Duodenal mucosa (tissue), 2 donors: ENCODE data around the gene ORC2.
"Not testable (repeated sequence)": the region's sequence is repeated elsewhere in the genome, so short reads cannot be mapped to it uniquely, and the experiment has no call there.

Experiments used
- H3K27ac ChIP-seq: one replicate; pipeline ENCODE4 v1.7.0; 2013; ENCODE audit warnings: low read depth, low read length
- H3K27me3 ChIP-seq, 2 donors: one replicate each; pipeline ENCODE4 v1.7.0; 2013; ENCODE audit warnings: low read length in 2 of 2, control low read depth in 1 of 2; ENCODE audit not compliant: insufficient read depth in 2 of 2, control insufficient read depth in 1 of 2
- H3K36me3 ChIP-seq, 2 donors: one replicate each; pipeline ENCODE4 v1.7.0; 2013; ENCODE audit warnings: low read length in 2 of 2, control low read depth in 1 of 2; ENCODE audit not compliant: insufficient read depth in 2 of 2, control insufficient read depth in 1 of 2
- H3K4me1 ChIP-seq, 2 donors: one replicate each; pipeline ENCODE4 v1.7.0; 2013; ENCODE audit warnings: low read length in 2 of 2, control low read depth in 1 of 2; ENCODE audit not compliant: insufficient read depth in 2 of 2, control insufficient read depth in 1 of 2
- H3K4me3 ChIP-seq, 2 donors: one replicate each; pipeline ENCODE4 v1.7.0; 2013; ENCODE audit warnings: low read length in 2 of 2, low read depth in 1 of 2
- H3K9ac ChIP-seq, 2 donors: one replicate each; pipeline ENCODE4 v1.7.0; 2013; ENCODE audit warnings: low read length in 2 of 2, low read depth in 1 of 2
- H3K9me3 ChIP-seq, 2 donors: one replicate each; pipeline ENCODE4 v1.7.0; 2013; ENCODE audit warnings: low read length in 2 of 2, control low read depth in 1 of 2; ENCODE audit not compliant: control insufficient read depth in 1 of 2

Gene ORC2

DNA sequence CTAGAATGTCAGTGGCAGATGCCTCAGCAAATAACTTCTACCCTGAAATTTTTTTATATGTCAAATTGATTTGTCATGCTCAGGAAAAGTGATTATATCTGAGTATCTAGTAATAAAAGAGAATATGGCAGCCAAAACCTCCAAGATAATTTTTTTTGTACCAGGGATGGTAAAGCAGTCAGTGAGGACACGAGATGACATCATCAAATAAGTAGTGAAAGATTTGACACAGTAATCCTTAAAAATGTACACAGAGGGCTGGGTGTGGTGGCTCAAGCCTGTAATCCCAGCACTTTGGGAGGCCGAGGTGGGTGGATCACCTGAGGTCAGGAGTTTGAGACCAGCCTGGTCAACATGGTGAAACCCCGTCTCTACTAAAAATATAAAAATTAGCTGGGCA lies 6.6 kb upstream of the ORC2 start:
- H3K9ac ChIP-seq, H3K27ac ChIP-seq, H3K9me3 ChIP-seq, H3K36me3 ChIP-seq, H3K27me3 ChIP-seq, H3K4me3 ChIP-seq: not testable (repeated sequence)
- H3K4me1 ChIP-seq: peaks cover 15 to 20% of the 10 kb centered on the region in 2 donors

DNA sequence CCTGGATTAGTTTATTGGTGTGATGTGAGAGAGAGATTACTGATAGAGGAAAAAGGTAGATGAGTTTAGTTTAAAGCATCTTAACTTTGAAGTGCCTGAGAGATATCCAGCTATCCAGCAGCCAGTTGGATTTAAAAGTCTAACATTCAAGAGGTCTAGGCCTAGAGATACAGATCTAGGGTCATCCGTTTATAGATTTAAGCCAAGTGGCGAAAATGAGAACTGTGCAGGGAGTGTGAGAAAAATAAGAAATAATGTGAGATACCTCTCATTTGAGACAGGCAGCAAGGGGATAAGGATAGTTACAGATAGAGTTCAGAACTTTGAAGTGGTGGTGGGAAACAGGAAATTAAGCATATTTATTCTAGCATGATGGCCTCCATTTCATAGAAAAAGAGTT lies 5.3 kb upstream of the ORC2 start:
- no peaks in the 10 kb centered on the region for H3K9me3 ChIP-seq
- no peaks in the 10 kb centered on the region for H3K27me3 ChIP-seq
- H3K4me3 ChIP-seq: no peak overlapping the region
- peak overlapping the region; percentile 59 for H3K27ac ChIP-seq
- H3K9ac ChIP-seq: no peak overlapping the region
- H3K4me1 ChIP-seq: peaks cover 15 to 26% of the 10 kb centered on the region in 2 donors
- peaks cover 0 to 5% of the 10 kb centered on the region in 2 donors for H3K36me3 ChIP-seq

DNA sequence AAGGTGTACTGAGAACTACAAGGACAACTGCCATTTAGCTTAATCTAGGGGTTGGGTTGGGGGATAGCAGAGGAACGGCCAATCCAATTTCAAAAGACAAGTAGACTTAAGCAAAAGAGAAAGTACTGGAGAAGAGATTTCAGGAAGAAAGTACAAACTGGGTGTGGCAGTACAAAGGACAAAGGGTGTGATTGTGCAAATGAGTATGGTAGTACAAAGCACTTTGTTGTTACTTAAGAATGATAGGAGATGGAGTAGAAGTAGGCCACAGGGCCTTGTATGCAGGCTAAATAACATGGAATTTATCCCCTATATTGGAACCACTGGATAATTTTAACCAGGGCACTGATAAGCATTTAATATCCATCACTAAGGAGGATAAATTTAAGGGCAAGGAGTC lies 4.7 kb upstream of the ORC2 start:
- Histone ChIP-seq H3K27me3 (no peaks in the 10 kb centered on the region), H3K36me3 (peaks cover 0 to 5% of the 10 kb centered on the region in 2 donors), H3K9ac (peak overlapping the region in 1 of 2 donors; percentile 44), H3K9me3 (no peaks in the 10 kb centered on the region), H3K4me3 (peak overlapping the region in 1 of 2 donors; percentile 41), H3K27ac (peak overlapping the region; percentile 67), H3K4me1 (peaks cover 15 to 26% of the 10 kb centered on the region in 2 donors)

DNA sequence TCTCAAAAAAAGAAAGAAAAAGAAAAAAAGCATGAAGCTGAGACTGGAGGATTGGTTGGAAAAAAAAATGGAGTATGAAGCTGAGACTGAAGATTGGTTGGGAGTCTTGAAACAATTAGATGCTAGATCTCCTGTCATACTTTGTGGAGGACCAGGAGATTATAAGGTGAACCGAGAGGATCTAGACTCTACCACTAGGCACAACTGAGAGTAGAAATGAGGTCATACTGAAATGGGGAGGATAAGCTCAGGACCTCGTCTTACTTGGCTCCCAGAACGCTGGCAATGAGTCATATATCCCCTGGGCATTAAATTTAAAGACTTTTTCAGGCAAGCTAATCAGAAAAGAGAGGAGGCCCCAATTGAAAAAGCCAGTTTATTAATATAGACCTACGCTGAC lies 3.3 kb upstream of the ORC2 start:
- no peaks in the 10 kb centered on the region for H3K9me3 ChIP-seq
- peaks cover 0 to 1% of the 10 kb centered on the region in 2 donors for H3K36me3 ChIP-seq
- no peak overlapping the region for H3K4me3 ChIP-seq
- H3K27ac ChIP-seq: no peak overlapping the region
- peak overlapping the region in 1 of 2 donors; percentile 21 for H3K9ac ChIP-seq
- no peaks in the 10 kb centered on the region for H3K27me3 ChIP-seq
- H3K4me1 ChIP-seq: peaks cover 25 to 34% of the 10 kb centered on the region in 2 donors

DNA sequence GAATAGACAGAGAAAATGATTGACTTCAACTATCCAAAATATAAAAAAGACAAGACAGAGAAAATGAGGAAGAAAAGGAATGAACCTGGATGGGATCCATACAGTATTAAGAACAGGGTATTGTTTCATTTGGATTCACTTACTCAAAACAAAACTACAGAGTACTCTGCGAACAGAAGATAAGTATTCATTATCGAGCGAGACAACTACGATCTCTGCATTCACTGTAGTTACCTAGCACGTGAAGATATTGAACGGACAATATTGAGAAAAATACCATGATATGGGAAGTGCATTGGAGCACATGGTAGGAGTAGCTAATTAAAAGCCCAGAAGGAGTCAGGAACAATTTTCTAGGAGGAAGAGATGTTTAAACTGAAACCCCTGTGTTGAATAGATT lies 1.0 kb upstream of the ORC2 start:
- Histone ChIP-seq H3K4me3 (peak overlapping the region; percentile 97 to 99), H3K9ac (peak overlapping the region; percentile 72 to 90)

DNA sequence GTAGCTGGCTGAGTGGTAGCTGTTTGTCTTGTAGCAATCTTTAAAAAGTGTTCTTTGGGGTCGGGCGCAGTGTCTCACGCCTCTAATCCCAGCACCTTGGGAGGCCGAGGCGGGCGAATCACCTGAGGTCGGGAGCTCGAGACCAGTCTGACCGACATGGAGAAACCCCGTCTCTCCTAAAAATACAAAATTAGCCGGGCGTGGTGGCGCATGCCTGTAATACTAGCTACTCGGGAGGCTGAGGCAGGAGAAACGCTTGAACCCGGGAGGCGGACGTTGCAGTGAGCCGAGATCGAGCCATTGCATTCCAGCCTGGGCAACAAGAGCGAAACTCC lies 425 bp upstream of the ORC2 start:
- H3K9me3 ChIP-seq, H3K27me3 ChIP-seq, H3K36me3 ChIP-seq: not testable (repeated sequence)
- H3K27ac ChIP-seq: peak overlapping the region; percentile 86
- H3K9ac ChIP-seq: peak overlapping the region; percentile 72 to 90
- H3K4me3 ChIP-seq: peak overlapping the region; percentile 97 to 99
- H3K4me1 ChIP-seq: peaks cover 27 to 34% of the 10 kb centered on the region in 2 donors

More for the DNA sequence above, 1.0 kb upstream of the ORC2 start:
- Histone ChIP-seq H3K36me3 (no peaks in the 10 kb centered on the region), H3K9me3 (no peaks in the 10 kb centered on the region), H3K27me3 (no peaks in the 10 kb centered on the region), H3K4me1 (peaks cover 30 to 39% of the 10 kb centered on the region in 2 donors), H3K27ac (no peak overlapping the region)

DNA sequence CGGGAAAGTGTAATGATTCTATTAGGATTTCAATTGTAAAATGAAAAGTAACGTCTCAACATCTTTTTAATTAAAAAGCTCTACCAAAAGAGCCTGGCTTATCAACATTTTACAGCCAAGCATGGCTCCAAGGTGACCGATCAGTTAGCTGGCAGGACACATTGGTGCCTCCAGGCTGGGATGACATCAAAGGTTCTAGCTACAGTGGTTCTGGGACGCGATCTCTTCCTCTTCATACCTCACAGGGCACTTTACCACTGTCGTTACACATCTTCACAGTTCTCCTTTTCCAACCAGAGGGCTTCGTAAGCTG lies 693 bp downstream of the ORC2 start:
- peak overlapping the region; percentile 97 to 99 for H3K4me3 ChIP-seq
- H3K9me3 ChIP-seq: no peaks in the 10 kb centered on the region
- H3K4me1 ChIP-seq: peaks cover 22 to 27% of the 10 kb centered on the region in 2 donors
- peak overlapping the region; percentile 72 to 90 for H3K9ac ChIP-seq
- no peaks in the 10 kb centered on the region for H3K27me3 ChIP-seq
- H3K27ac ChIP-seq: peak overlapping the region; percentile 89
- peaks cover 0 to 3% of the 10 kb centered on the region in 2 donors for H3K36me3 ChIP-seq

DNA sequence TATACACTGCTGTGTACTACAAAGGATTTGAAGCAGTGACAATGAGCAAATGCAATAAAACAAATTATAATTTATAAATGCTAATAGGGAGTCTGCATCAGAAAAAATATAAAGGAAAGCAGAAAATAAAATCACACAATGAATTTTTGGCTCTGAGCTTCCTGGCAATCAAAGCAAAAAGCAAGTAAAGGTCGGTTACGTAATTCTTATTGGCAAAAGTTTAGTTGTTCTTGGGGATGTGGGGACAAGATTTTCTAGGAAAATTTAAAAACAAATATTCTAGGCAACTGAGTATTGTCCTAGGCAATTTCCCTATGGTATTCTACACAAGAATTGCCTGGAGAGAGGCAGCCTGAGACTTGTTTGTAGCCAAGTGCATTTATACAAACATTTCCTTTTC lies 1.8 kb downstream of the ORC2 start:
- H3K27ac ChIP-seq: no peak overlapping the region
- peak overlapping the region; percentile 97 to 99 for H3K4me3 ChIP-seq
- peaks cover 19 to 23% of the 10 kb centered on the region in 2 donors for H3K4me1 ChIP-seq
- no peaks in the 10 kb centered on the region for H3K27me3 ChIP-seq
- peaks cover 0 to 10% of the 10 kb centered on the region in 2 donors for H3K36me3 ChIP-seq
- peak overlapping the region in 1 of 2 donors; percentile 72 for H3K9ac ChIP-seq
- H3K9me3 ChIP-seq: no peaks in the 10 kb centered on the region

DNA sequence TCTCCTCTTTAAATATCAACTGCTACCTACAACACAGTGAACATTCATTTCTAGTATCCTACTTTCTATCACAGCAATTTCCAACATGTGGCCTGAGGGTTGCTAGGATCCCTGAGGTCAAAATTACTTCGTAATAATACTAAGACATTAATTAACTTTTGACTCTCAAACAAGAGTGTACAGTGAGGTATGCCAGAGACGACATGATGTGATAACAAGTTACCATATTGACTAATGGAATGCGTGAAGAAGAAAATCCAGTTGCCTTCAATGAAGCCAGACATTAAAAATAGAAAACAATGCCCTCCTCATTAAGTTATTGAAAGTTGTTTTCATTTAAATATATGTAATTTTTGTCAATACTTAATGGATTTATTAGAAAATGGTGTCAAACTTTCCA lies 13.1 kb downstream of the ORC2 start:
- H3K27ac ChIP-seq: no peak overlapping the region
- H3K27me3 ChIP-seq: no peaks in the 10 kb centered on the region
- H3K36me3 ChIP-seq: peaks cover 15 to 48% of the 10 kb centered on the region in 2 donors

DNA sequence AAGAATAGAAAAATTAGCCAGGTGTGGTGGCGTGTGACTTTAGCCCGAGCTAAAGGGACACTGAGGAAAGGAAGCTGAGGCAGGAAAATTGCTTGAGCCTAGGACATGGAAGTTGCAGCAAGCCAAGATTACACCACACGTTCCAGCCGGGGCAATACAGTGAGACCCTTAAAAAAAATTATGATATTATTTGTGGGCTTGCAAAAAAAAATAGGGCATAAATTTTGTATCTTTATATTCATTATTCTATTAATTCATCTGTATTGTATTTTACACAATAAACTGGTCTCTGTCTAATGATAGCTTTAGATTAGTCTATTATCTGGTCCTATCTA lies 18.1 kb downstream of the ORC2 start:
- no peaks in the 10 kb centered on the region for H3K27me3 ChIP-seq
- H3K4me1 ChIP-seq: no peaks in the 10 kb centered on the region
- no peaks in the 10 kb centered on the region for H3K9me3 ChIP-seq
- no peak overlapping the region for H3K27ac ChIP-seq
- no peak overlapping the region for H3K4me3 ChIP-seq
- peaks cover 20 to 41% of the 10 kb centered on the region in 2 donors for H3K36me3 ChIP-seq
- H3K9ac ChIP-seq: no peak overlapping the region

More for the DNA sequence above, 13.1 kb downstream of the ORC2 start:
- Histone ChIP-seq H3K9me3 (no peaks in the 10 kb centered on the region), H3K9ac (no peak overlapping the region), H3K4me1 (no peaks in the 10 kb centered on the region), H3K4me3 (no peak overlapping the region)
